SU-DHL-6 (cell line): ENCODE results near the gene CNPY3.

Experiments used
- H2AFZ ChIP-seq: fragments of 200-600 bp; sonication (generic); 2 replicates; pipeline ENCODE4 v1.6.1; 2014; ENCODE audit warnings: low read depth, mild to moderate bottlenecking, moderate library complexity, mixed read lengths, antibody characterized with exemption, low read length; ENCODE audit not compliant: severe bottlenecking
- H3F3A ChIP-seq: fragments of 200-600 bp; shearing (Covaris generic); 2 replicates; pipeline ENCODE4 v1.6.0; 2016; ENCODE audit warnings: antibody characterized with exemption, mild to moderate bottlenecking; ENCODE audit not compliant: insufficient read depth
- H3K27ac ChIP-seq: fragments of 200-600 bp; sonication (generic); 2 replicates; pipeline ENCODE4 v1.5.1; 2016; ENCODE audit warnings: low read depth, mild to moderate bottlenecking, low read length, moderate library complexity, mixed read lengths
- H3K27me3 ChIP-seq: fragments of 200-600 bp; sonication (generic), shearing (Covaris generic); 2 replicates; pipeline ENCODE4 v1.6.0; 2014; ENCODE audit warnings: mild to moderate bottlenecking, low read length
- H3K36me3 ChIP-seq: fragments of 200-600 bp; sonication (generic); 2 replicates; pipeline ENCODE4 v1.6.1; 2014; ENCODE audit warnings: mild to moderate bottlenecking, low read length, mixed read lengths
- H3K4me2 ChIP-seq: fragments of 300-600, 200-600 bp; shearing (Covaris generic), sonication (generic); 2 replicates; pipeline ENCODE4 v1.6.0; 2014; ENCODE audit warnings: low read length, low read depth, mild to moderate bottlenecking; ENCODE audit not compliant: poor library complexity, severe bottlenecking
- H3K4me3 ChIP-seq: fragments of 200-600 bp; sonication (generic); 2 replicates; pipeline ENCODE4 v1.5.1; 2014; ENCODE audit warnings: antibody characterized with exemption, low read length, mild to moderate bottlenecking, mixed read lengths; ENCODE audit not compliant: insufficient read depth, poor library complexity, severe bottlenecking
- H3K79me2 ChIP-seq: fragments of 200-600 bp; sonication (generic); 2 replicates; pipeline ENCODE4 v1.6.1; 2014; ENCODE audit warnings: mild to moderate bottlenecking, low read length, moderate library complexity; ENCODE audit not compliant: insufficient read depth
- H3K9ac ChIP-seq: fragments of 200-600 bp; sonication (generic); 2 replicates; pipeline ENCODE4 v1.7.0; 2014; ENCODE audit warnings: mild to moderate bottlenecking, low read length
- H3K9me2 ChIP-seq: fragments of 200-600 bp; sonication (generic); replicated peaks from 2 replicates; pipeline ENCODE4 v1.6.1; 2014; ENCODE audit warnings: low read length; ENCODE audit not compliant: insufficient read depth
- H3K9me3 ChIP-seq: fragments of 200-600 bp; sonication (generic); 2 replicates; pipeline ENCODE4 v1.6.1; 2014; ENCODE audit warnings: low read length, mixed read lengths; ENCODE audit not compliant: insufficient read depth
- H4K20me1 ChIP-seq: fragments of 200-600 bp; sonication (generic); 2 replicates; pipeline ENCODE4 v1.6.1; 2014; ENCODE audit warnings: low read depth, mild to moderate bottlenecking, antibody characterized with exemption, low read length, moderate library complexity, mixed read lengths
- CTCF ChIP-seq: fragments of 200-600 bp; sonication (generic); IDR thresholded peaks from one replicate; pipeline ENCODE4 v1.5.1; 2017; ENCODE audit warnings: antibody characterized with exemption, mild to moderate bottlenecking, low read length, moderate library complexity; ENCODE audit not compliant: insufficient read depth, poor library complexity, severe bottlenecking
- EZH2phosphoT487 ChIP-seq: fragments of 200-600 bp; sonication (generic), shearing (Covaris generic); conservative IDR thresholded peaks from 2 replicates; pipeline ENCODE4 v1.6.1; 2018; ENCODE audit warnings: mild to moderate bottlenecking, antibody characterized with exemption, low read length, moderate library complexity, mixed read lengths

The CNPY3 gene

GRCh38 chr6:42932412-42932811, 3.1 kb downstream of the CNPY3 start:
- H3F3A ChIP-seq = peaks cover 22% of the 10 kb centered on the region
- no peak overlapping the region for H3K27ac ChIP-seq
- H3K9me2 ChIP-seq = no peaks in the 10 kb centered on the region
- no peak overlapping the region for H3K9ac ChIP-seq
- no peaks in the 10 kb centered on the region for H3K9me3 ChIP-seq
- peak overlapping the region; percentile 16 for H3K4me2 ChIP-seq
- H3K36me3 ChIP-seq = peaks cover 9% of the 10 kb centered on the region; the same call in 1 of the 2 replicates
- TF ChIP-seq CTCF (no peak), EZH2phosphoT487 (no peak)
- H3K79me2 ChIP-seq = peaks cover 59% of the 10 kb centered on the region
- no peak overlapping the region for H3K4me3 ChIP-seq
- no peaks in the 10 kb centered on the region for H3K27me3 ChIP-seq
- H2AFZ ChIP-seq = no peak overlapping the region
- H4K20me1 ChIP-seq = no peaks in the 10 kb centered on the region; the same call in 1 of the 2 replicates

- no peak overlapping the region for H3K27ac ChIP-seq
- H3K9ac ChIP-seq = no peak overlapping the region
- H3F3A ChIP-seq = peaks cover 21% of the 10 kb centered on the region
- no peaks in the 10 kb centered on the region for H3K27me3 ChIP-seq
- H3K36me3 ChIP-seq = peaks cover 9% of the 10 kb centered on the region; the same call in 1 of the 2 replicates
- no peak overlapping the region for H2AFZ ChIP-seq
- no peaks in the 10 kb centered on the region for H3K9me3 ChIP-seq
- no peak overlapping the region for H3K4me3 ChIP-seq
- peaks cover 59% of the 10 kb centered on the region for H3K79me2 ChIP-seq
- TF ChIP-seq CTCF (no peak), EZH2phosphoT487 (no peak)
- H4K20me1 ChIP-seq = no peaks in the 10 kb centered on the region; the same call in 1 of the 2 replicates
- no peaks in the 10 kb centered on the region for H3K9me2 ChIP-seq
- no peak overlapping the region for H3K4me2 ChIP-seq
Measured at GRCh38 chr6:42933205-42933604, 3.9 kb downstream of the CNPY3 start.

GRCh38 chr6:42935322-42935721, 6.0 kb downstream of the CNPY3 start:
- H3K4me2 ChIP-seq = no peak overlapping the region
- H3K79me2 ChIP-seq = peaks cover 55% of the 10 kb centered on the region
- no peaks in the 10 kb centered on the region for H3K9me3 ChIP-seq
- no peaks in the 10 kb centered on the region; the same call in 1 of the 2 replicates for H4K20me1 ChIP-seq
- H2AFZ ChIP-seq = no peak overlapping the region
- no peak overlapping the region for H3K4me3 ChIP-seq
- TF ChIP-seq EZH2phosphoT487 = no peak
- no peak for TF ChIP-seq CTCF
- H3K9ac ChIP-seq = no peak overlapping the region
- H3F3A ChIP-seq = peaks cover 4% of the 10 kb centered on the region
- no peaks in the 10 kb centered on the region for H3K9me2 ChIP-seq
- H3K36me3 ChIP-seq = peaks cover 9% of the 10 kb centered on the region; the same call in 1 of the 2 replicates
- no peaks in the 10 kb centered on the region for H3K27me3 ChIP-seq
- no peak overlapping the region for H3K27ac ChIP-seq
